Gastroesophageal sphincter (tissue), 4 donors: Measurements from ENCODE around the gene APLNR. TPM values are rescaled to one million over a fixed set of nuclear protein-coding genes. Genes with fewer than 3 reads are reported as not detected.

Experiments used
- ATAC-seq: fragments of 150-250 bp; one replicate; pipeline ENCODE4 v1.9.1; 2016; ENCODE audit warnings: mild to moderate bottlenecking, moderate library complexity
- H3K27ac ChIP-seq, 4 donors: fragments of 200-600 bp; sonication (generic) in 3 of 4; 1 replicate in 3 of 4; 2 replicates in 1 of 4; pipeline ENCODE4 v1.5.1; 2016 to 2019
- H3K27me3 ChIP-seq: fragments of 200-600 bp; sonication (generic); one replicate; pipeline ENCODE4 v1.5.1; 2019
- H3K36me3 ChIP-seq, 2 donors: fragments of 200-600 bp; sonication (generic); one replicate each; pipeline ENCODE4 v1.5.1; 2019; ENCODE audit warnings: control low read depth in 1 of 2
- H3K4me1 ChIP-seq, 3 donors: fragments of 200-600 bp; sonication (generic); 1 replicate in 2 of 3; 2 replicates in 1 of 3; pipeline ENCODE4 v1.5.1; 2016 to 2019; ENCODE audit warnings: control low read depth in 2 of 3
- H3K4me3 ChIP-seq, 2 donors: fragments of 200-600 bp; sonication (generic); one replicate each; pipeline ENCODE4 v1.5.1; 2019; ENCODE audit warnings: mild to moderate bottlenecking in 1 of 2, moderate library complexity in 1 of 2
- H3K9me3 ChIP-seq, 3 donors: fragments of 200-600 bp; sonication (generic); one replicate each; pipeline ENCODE4 v1.5.1; 2017 to 2019; ENCODE audit warnings: control low read depth in 2 of 3
- EP300 ChIP-seq: sonication (generic); formaldehyde crosslinking; IDR thresholded peaks from one replicate; pipeline ENCODE4 v1.6.1; 2017; ENCODE audit warnings: antibody characterized with exemption, mild to moderate bottlenecking
- POLR2A ChIP-seq, 2 donors: fragments of 450-650 bp; IDR thresholded peaks; one replicate each; pipeline ENCODE4 v1.6.1; 2017; ENCODE audit warnings: antibody characterized with exemption in 2 of 2, mild to moderate bottlenecking in 2 of 2, moderate library complexity in 1 of 2
- POLR2AphosphoS5 ChIP-seq: sonication (generic); formaldehyde crosslinking; IDR thresholded peaks from one replicate; pipeline ENCODE4 v1.6.1; 2017; ENCODE audit warnings: antibody characterized with exemption
- WGBS, 2 donors: methylation state at CpG; one replicate each; pipeline ENCODE4 v1.1.5; 2018; ENCODE audit warnings: low coverage in 1 of 2; 5-methylcytosine and 5-hydroxymethylcytosine counted together
- total RNA-seq, 4 donors: library from RNA; depleted of rRNA; stranded (reverse); fragments of >200 nt; gene quantifications; one replicate each; pipeline ENCODE4 v1.1.0, GENCODE V29; 2016
- TF ChIP-seq, protein P1 (sequence below), 4 experiments: fragments of 200-600 bp in 2 of 4; fragments of 450-650 bp in 2 of 4; sonication (generic) in 1 of 4; IDR thresholded peaks; one replicate each; pipeline ENCODE4 v1.5.1; 2017 to 2019; ENCODE audit warnings: antibody characterized with exemption in 4 of 4, mild to moderate bottlenecking in 2 of 4, moderate library complexity in 2 of 4

APLNR gene
- total RNA-seq, 4 donors from 2014 or later, result 2.2 to 3.7 (median 2.4) TPM

DNA sequence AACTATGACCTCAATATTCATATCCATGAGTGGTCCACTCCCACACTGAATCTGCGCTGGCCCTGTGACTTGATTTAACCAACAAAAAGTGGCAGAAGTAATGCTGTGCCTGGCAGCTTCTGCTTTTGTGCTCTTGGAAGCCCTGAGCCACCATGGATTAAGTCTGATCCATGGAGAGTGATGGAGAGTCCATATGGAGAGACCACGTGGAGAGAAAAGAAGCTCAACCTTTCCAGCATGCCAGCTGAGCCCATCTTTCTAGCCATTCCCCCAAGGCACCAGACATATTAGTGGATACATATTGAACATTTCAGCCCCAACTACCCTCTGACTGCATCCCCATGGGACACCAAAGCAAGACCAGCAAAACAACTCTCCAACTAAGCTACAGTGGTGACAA is 39.3 kb downstream of the APLNR start:
- H3K36me3 ChIP-seq, result no peaks in the 10 kb centered on the region
- ATAC-seq, result no peak
- H3K27me3 ChIP-seq, result peaks cover 5% of the 10 kb centered on the region
- H3K27ac ChIP-seq, result no peak overlapping the region
- no peaks in the 10 kb centered on the region for H3K9me3 ChIP-seq
- H3K4me3 ChIP-seq, result no peak overlapping the region
- 83% methylated on average over 1 of the region's 2 CpGs; no CpG with 5 or more reads in 1 of the 2 donors for WGBS, 2 donors
- peaks cover 0 to 24% (median 6%) of the 10 kb centered on the region in 3 donors for H3K4me1 ChIP-seq
- no peak for TF ChIP-seq EP300
- TF ChIP-seq POLR2A (IDR thresholded peaks at IDR 0.05), result no peak
- TF ChIP-seq, protein P1, sequence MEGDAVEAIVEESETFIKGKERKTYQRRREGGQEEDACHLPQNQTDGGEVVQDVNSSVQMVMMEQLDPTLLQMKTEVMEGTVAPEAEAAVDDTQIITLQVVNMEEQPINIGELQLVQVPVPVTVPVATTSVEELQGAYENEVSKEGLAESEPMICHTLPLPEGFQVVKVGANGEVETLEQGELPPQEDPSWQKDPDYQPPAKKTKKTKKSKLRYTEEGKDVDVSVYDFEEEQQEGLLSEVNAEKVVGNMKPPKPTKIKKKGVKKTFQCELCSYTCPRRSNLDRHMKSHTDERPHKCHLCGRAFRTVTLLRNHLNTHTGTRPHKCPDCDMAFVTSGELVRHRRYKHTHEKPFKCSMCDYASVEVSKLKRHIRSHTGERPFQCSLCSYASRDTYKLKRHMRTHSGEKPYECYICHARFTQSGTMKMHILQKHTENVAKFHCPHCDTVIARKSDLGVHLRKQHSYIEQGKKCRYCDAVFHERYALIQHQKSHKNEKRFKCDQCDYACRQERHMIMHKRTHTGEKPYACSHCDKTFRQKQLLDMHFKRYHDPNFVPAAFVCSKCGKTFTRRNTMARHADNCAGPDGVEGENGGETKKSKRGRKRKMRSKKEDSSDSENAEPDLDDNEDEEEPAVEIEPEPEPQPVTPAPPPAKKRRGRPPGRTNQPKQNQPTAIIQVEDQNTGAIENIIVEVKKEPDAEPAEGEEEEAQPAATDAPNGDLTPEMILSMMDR (IDR thresholded peaks at IDR 0.05), result no peak
- TF ChIP-seq POLR2AphosphoS5, result no peak

DNA sequence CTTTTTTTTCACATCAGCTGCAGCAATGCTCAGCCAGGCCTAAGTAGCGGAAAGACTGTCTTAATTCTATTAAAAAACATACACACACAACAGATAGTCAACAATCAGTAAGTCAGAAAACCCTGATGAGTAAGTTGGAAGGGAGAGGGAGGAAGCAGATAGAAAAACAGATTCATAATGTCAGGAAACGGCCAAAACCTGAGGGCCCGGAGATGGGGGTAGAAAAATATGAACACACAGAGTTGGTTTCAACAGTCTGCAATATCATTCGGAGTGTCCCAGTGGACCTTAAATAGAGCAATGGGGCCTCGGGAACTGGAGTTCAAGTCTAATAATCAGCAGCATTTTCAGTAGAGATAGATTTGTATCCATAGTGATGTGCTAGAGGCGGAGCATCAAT is 40.5 kb downstream of the APLNR start:
- 64 to 90% methylated on average over 6 of the region's 6 CpGs for WGBS, 2 donors
- TF ChIP-seq EP300, result no peak
- no peak for TF ChIP-seq POLR2AphosphoS5
- TF ChIP-seq, protein P1 (IDR thresholded peaks at IDR 0.05), result no peak
- no peak for TF ChIP-seq POLR2A (IDR thresholded peaks at IDR 0.05)
- no peaks in the 10 kb centered on the region for H3K9me3 ChIP-seq
- H3K36me3 ChIP-seq, result no peaks in the 10 kb centered on the region
- H3K27ac ChIP-seq, result no peak overlapping the region
- H3K4me3 ChIP-seq, result no peak overlapping the region
- ATAC-seq, result no peak
- H3K27me3 ChIP-seq, result no peaks in the 10 kb centered on the region
- peaks cover 0 to 12% (median 5%) of the 10 kb centered on the region in 3 donors for H3K4me1 ChIP-seq

DNA sequence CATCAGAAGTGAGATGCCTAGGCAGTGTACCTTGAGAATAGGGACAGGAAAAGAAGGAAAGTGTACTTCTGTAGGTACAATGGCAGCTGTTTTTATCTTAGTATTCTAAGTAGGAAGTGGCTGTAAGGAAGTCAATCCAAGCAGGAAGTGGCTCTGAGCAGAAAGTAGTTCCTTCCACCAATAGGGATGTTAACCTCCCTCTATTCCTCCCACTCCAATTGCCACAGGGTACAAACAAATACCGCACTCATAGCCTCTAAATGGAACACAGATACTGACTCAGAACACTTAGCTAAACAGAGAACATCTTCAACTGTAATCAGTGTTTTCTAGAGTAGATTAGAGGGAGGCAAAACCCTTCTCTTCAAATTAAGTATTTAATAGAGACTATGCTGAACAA is 44.7 kb downstream of the APLNR start:
- 50 to 88% methylated on average over 1 of the region's 1 CpG for WGBS, 2 donors
- Histone ChIP-seq H3K36me3 (no peaks in the 10 kb centered on the region), H3K9me3 (no peaks in the 10 kb centered on the region), H3K27me3 (peaks cover 11% of the 10 kb centered on the region), H3K4me1 (no peaks in the 10 kb centered on the region), H3K27ac (no peak overlapping the region), H3K4me3 (no peak overlapping the region)
- no peak for TF ChIP-seq POLR2AphosphoS5
- TF ChIP-seq POLR2A (IDR thresholded peaks at IDR 0.05), result no peak
- TF ChIP-seq, protein P1 (IDR thresholded peaks at IDR 0.05), result no peak
- TF ChIP-seq EP300, result no peak
- ATAC-seq, result no peak

DNA sequence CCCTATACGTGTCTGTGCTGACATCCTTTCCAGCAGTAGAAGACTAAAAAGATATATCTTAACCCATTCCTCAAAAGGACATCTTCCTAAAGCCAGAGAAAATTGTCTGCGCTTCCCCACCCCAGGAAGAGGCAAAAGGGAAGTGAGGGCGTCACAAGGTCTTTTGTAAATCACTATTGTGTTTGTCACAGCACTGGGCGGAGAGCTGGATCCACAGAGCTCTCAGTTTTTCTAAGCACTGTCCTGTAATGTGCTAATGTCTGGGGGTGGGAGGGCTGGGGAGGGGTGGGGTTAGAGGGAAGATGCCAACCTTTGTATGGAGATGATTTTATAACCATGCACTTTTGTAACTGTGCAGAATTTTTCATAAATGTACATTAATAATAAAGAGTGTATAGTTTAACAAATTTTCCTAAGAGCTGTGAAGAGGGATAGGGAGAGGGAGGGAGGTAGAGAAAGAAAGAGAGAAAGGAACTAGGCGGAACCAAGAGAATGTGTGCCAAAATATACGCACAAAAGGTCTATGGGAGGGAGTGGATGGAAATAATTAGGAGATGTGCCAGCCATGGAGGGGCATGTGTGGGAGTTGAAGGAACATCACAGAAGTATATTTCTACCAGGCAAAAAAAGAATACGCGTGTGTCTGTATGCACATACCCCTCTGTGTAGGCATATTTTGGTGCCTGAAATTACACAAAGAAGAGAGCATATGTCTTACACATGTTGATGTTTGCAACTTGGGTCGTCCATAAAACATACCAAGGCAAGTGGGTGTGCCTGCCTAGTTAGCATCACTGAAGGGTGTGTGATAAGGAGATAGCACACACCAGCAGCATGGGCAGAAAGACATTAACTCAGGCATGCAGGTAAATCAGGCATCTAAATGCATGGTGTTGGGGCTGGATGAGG is 45.5 kb downstream of the APLNR start:
- H3K27ac ChIP-seq, result no peak overlapping the region
- TF ChIP-seq POLR2AphosphoS5, result no peak
- no peak for TF ChIP-seq EP300
- no peak for TF ChIP-seq POLR2A (IDR thresholded peaks at IDR 0.05)
- TF ChIP-seq, protein P1 (IDR thresholded peaks at IDR 0.05), result no peak
- no peak overlapping the region for H3K4me3 ChIP-seq
- H3K4me1 ChIP-seq, result no peaks in the 10 kb centered on the region
- peaks cover 11% of the 10 kb centered on the region for H3K27me3 ChIP-seq
- ATAC-seq, result no peak
- no peaks in the 10 kb centered on the region for H3K9me3 ChIP-seq
- WGBS, 2 donors, result 52 to 69% methylated on average over 6 to 8 of the region's 9 CpGs
- no peaks in the 10 kb centered on the region for H3K36me3 ChIP-seq

DNA sequence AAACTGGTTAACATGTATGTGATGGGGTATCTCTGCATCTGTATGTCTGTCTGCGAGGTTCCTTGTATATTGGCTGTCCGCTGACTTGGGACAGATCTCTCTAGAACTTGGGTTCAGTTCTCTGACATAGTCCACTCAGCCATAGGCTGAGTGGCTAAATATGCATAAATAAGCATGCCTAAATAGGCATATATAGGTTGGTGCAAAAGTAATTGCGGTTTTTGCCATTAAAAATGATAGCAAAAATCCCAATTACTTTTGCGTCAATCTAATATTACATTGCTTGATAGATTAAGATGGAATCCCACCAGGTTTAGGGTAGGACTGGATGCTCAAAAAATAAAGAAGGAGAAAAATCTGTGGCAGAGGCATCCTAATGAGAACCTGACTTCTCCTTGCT is 46.5 kb downstream of the APLNR start:
- H3K27ac ChIP-seq, result no peak overlapping the region
- H3K36me3 ChIP-seq, result no peaks in the 10 kb centered on the region
- TF ChIP-seq POLR2AphosphoS5, result no peak
- TF ChIP-seq, protein P1 (IDR thresholded peaks at IDR 0.05), result no peak
- no peak for TF ChIP-seq POLR2A (IDR thresholded peaks at IDR 0.05)
- TF ChIP-seq EP300, result no peak
- WGBS, 2 donors, result 93 to 95% methylated on average over 3 to 4 of the region's 4 CpGs
- ATAC-seq, result no peak
- H3K4me1 ChIP-seq, result no peaks in the 10 kb centered on the region
- H3K27me3 ChIP-seq, result peaks cover 11% of the 10 kb centered on the region
- H3K9me3 ChIP-seq, result no peaks in the 10 kb centered on the region
- H3K4me3 ChIP-seq, result no peak overlapping the region
